TTC549 (cell line): ENCODE results near the gene TMEM11.

Experiments
- FAIRE-seq: peaks from 2 replicates; lab custom pipeline; 2012; peaks lifted over from hg19 to GRCh38; lab: Jason Lieb, UNC

The TMEM11 gene

GRCh38 chr17:21214015-21214776 lies at the start of gene TMEM11:
TSS of gene TMEM11 (minus strand) at chr17:21214161. CDS start at chr17:21214152, 9 bp downstream.
- no peak for FAIRE-seq

GRCh38 chr17:21263376-21263775 lies 49.4 kb upstream of the TMEM11 start:
- FAIRE-seq: no peak

- FAIRE-seq: no peak
These were observed 48.5 kb upstream of the TMEM11 start for GRCh38 chr17:21262259-21262993.

- no peak for FAIRE-seq
These were observed 44.6 kb upstream of the TMEM11 start for GRCh38 chr17:21258593-21258992.

GRCh38 chr17:21253646-21254441 lies 39.9 kb upstream of the TMEM11 start:
- FAIRE-seq: no peak

- no peak for FAIRE-seq
These were observed 39.1 kb upstream of the TMEM11 start, which contains the start of gene NATD1 for GRCh38 chr17:21252796-21253645. TSS of gene NATD1 (minus strand) at chr17:21253410. CDS start at chr17:21253264, 146 bp downstream.

- FAIRE-seq: no peak
These were observed 38.4 kb upstream of the TMEM11 start for GRCh38 chr17:21252289-21252795.

GRCh38 chr17:21251337-21252010 lies 37.5 kb upstream of the TMEM11 start:
- FAIRE-seq: no peak

GRCh38 chr17:21250854-21251253 lies 36.9 kb upstream of the TMEM11 start:
- FAIRE-seq: no peak

- FAIRE-seq: no peak
These were observed 36.2 kb upstream of the TMEM11 start for GRCh38 chr17:21249920-21250703.

GRCh38 chr17:21249086-21249795 lies 35.3 kb upstream of the TMEM11 start:
- FAIRE-seq: no peak

- FAIRE-seq: no peak
These were observed 34.5 kb upstream of the TMEM11 start for GRCh38 chr17:21248500-21248899.

- FAIRE-seq: no peak
These were observed 33.7 kb upstream of the TMEM11 start for GRCh38 chr17:21247552-21248258.

GRCh38 chr17:21246698-21247097 lies 32.7 kb upstream of the TMEM11 start:
- no peak for FAIRE-seq

- FAIRE-seq: no peak
These were observed 31.7 kb upstream of the TMEM11 start for GRCh38 chr17:21245639-21246084.

GRCh38 chr17:21243516-21244303 lies 29.7 kb upstream of the TMEM11 start:
- no peak for FAIRE-seq

- FAIRE-seq: no peak
These were observed 29.0 kb upstream of the TMEM11 start for GRCh38 chr17:21242780-21243515.
